Bronchial epithelial cell (primary cell): Measurements from ENCODE around the gene TREM2. TPM values are rescaled to one million over a fixed set of nuclear protein-coding genes. Genes with fewer than 3 reads are reported as not detected.

Experiments
- DNase-seq: peaks from one replicate; pipeline ENCODE4 v3.0.0-alpha.2; 2010; ENCODE audit warnings: low read depth
- FAIRE-seq: peaks from 2 replicates; lab custom pipeline; 2011; peaks lifted over from hg19 to GRCh38; lab: Jason Lieb, UNC
- H3K27me3 ChIP-seq: 2 replicates; pipeline ENCODE4 v1.5.1; 2011; ENCODE audit warnings: low read length; ENCODE audit not compliant: control insufficient read depth, insufficient read depth
- H3K36me3 ChIP-seq: 2 replicates; pipeline ENCODE4 v1.5.1; 2011; ENCODE audit warnings: low read length; ENCODE audit not compliant: control insufficient read depth, insufficient read depth
- H3K4me3 ChIP-seq: 2 replicates; pipeline ENCODE4 v1.5.1; 2011; ENCODE audit warnings: mild to moderate bottlenecking, low read depth, low read length, control low read depth
- CTCF ChIP-seq: IDR thresholded peaks from 2 replicates; pipeline ENCODE4 v1.5.1; 2011; ENCODE audit warnings: mild to moderate bottlenecking, moderate library complexity, low read length, control low read depth, inconsistent platforms; ENCODE audit not compliant: insufficient read depth, severe bottlenecking
- total RNA-seq: library from RNA; depleted of rRNA; stranded (reverse); fragments of >200 nt; gene quantifications from 2 replicates; pipeline ENCODE4 v1.2.1, GENCODE V29; 2014

Gene TREM2
- total RNA-seq, 1 donor from 2014 or later = 0.53 TPM

GRCh38 chr6:41187924-41188886, 25.3 kb upstream of the TREM2 start:
- Histone ChIP-seq H3K4me3 (no peak overlapping the region), H3K27me3 (no peaks in the 10 kb centered on the region), H3K36me3 (no peaks in the 10 kb centered on the region)
- no peak for DNase-seq
- no peak for TF ChIP-seq CTCF
- no peak for FAIRE-seq

GRCh38 chr6:41186031-41186562, 23.2 kb upstream of the TREM2 start:
- FAIRE-seq (no peak), DNase-seq (no peak)
- no peak for TF ChIP-seq CTCF
- Histone ChIP-seq H3K27me3 (no peaks in the 10 kb centered on the region), H3K4me3 (no peak overlapping the region), H3K36me3 (no peaks in the 10 kb centered on the region)

GRCh38 chr6:41184761-41185160, 21.8 kb upstream of the TREM2 start:
- Histone ChIP-seq H3K4me3 (no peak overlapping the region), H3K27me3 (no peaks in the 10 kb centered on the region), H3K36me3 (no peaks in the 10 kb centered on the region)
- no peak for FAIRE-seq
- DNase-seq = no peak
- TF ChIP-seq CTCF = no peak

- peak; percentile 78 for TF ChIP-seq CTCF
- Histone ChIP-seq H3K4me3 (no peak overlapping the region), H3K27me3 (no peaks in the 10 kb centered on the region), H3K36me3 (no peaks in the 10 kb centered on the region)
- DNase-seq (peak; percentile 76), FAIRE-seq (peak; percentile 91)
Observed at GRCh38 chr6:41182069-41183034, 19.4 kb upstream of the TREM2 start.

- no peak for FAIRE-seq
Observed at GRCh38 chr6:41181566-41181965, 18.6 kb upstream of the TREM2 start.

More at GRCh38 chr6:41181566-41181965, 18.6 kb upstream of the TREM2 start:
- DNase-seq = peak; percentile 55
- Histone ChIP-seq H3K27me3 (no peaks in the 10 kb centered on the region), H3K4me3 (no peak overlapping the region), H3K36me3 (no peaks in the 10 kb centered on the region)
- TF ChIP-seq CTCF = no peak
